Limb (tissue), 2 donors: ENCODE data around the gene SLU7.

Experiments
- DNase-seq, 2 donors: peaks; one replicate each; pipeline ENCODE4 v3.0.0-alpha.2; 2016; ENCODE audit errors: extremely low spot score in 2 of 2

The SLU7 gene

DNA sequence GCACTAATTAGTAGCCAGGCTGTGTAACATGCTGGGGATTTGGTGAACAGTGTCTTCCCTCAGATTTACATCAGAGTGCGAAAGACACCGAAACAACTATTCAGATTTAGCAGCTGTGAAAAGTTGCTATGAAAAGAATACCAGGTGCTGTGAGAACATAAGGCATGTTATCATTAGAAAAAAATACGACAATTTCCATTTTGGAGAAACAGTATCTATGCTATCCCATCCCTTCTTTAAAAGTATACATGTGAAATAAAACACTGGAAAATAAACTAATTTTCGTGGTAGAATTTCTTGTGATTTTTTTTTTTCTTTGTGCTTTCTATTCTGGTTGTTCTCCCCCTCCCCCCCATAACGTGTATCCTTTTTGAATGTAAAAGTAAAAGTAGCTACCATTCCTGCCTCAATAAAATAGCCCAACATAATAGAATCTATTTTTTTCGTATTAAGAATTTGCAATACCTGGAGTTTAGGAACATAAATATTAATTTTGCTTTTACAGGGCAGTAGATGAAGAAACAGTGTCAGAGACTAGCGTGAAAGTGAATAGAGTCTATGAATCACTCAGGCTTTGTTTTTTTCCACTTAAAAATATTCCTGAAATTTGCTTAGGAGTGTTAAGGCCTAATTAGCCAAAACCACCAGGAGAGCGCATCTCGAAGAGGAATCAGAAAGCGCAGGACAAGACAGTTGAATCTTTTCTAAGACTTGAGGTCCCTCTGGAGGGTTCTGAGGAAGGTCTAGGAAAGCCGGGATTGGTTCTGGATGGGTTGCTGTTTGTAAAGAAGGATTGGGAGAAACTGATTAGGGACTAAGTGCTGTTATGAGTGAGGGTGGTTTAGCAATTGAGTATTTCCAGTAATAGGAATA, 813 bp upstream of the SLU7 start:
- no peak for DNase-seq

- peak; percentile 94 to 98 for DNase-seq
Observed at GRCh38 chr5:160399402-160400353, 19.2 kb downstream of the SLU7 start, which contains the start of gene FAM200C. FAM200C (minus strand) TSS chr5:160400054; CDS start chr5:160395490, 4,564 bp downstream.

GRCh38 chr5:160398806-160399205, 20.1 kb downstream of the SLU7 start:
- no peak for DNase-seq

DNA sequence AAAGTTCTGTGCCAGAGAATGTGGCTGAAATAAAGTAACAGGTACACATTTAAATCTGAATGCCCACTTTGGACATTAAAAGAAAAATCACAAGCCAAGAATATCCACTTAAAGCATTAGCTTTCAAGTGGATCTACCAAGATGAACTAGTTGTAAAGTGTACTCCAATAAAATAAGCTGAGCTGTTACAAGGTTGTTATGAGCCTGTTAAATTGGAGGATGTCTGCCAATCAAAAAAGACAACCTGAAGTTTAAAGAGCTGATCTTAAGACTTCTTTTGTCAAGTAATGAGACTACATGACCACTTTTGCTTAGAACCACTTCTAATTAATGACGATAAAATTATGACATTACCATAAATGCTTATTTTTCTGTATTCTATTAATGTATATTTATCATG, 21.4 kb downstream of the SLU7 start:
- no peak for DNase-seq

DNA sequence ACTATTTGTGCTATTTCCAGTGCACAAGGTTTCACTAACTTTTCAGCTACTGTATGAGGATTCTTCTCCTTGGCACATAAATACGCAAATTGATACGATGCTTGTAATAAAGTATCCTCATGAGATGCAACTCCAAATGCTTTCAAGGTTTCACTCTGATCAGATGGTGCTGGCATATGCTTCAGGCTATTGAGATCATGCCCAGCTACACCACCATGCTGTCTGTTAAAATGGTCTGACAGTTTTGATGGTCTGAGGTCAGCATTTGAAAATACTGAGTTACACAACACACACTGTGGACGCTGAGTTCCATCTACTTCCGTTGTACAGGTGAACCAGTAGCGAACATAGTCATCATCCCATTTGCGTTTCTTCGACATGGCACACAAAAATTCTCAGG, 23.8 kb downstream of the SLU7 start:
- DNase-seq = no peak

DNA sequence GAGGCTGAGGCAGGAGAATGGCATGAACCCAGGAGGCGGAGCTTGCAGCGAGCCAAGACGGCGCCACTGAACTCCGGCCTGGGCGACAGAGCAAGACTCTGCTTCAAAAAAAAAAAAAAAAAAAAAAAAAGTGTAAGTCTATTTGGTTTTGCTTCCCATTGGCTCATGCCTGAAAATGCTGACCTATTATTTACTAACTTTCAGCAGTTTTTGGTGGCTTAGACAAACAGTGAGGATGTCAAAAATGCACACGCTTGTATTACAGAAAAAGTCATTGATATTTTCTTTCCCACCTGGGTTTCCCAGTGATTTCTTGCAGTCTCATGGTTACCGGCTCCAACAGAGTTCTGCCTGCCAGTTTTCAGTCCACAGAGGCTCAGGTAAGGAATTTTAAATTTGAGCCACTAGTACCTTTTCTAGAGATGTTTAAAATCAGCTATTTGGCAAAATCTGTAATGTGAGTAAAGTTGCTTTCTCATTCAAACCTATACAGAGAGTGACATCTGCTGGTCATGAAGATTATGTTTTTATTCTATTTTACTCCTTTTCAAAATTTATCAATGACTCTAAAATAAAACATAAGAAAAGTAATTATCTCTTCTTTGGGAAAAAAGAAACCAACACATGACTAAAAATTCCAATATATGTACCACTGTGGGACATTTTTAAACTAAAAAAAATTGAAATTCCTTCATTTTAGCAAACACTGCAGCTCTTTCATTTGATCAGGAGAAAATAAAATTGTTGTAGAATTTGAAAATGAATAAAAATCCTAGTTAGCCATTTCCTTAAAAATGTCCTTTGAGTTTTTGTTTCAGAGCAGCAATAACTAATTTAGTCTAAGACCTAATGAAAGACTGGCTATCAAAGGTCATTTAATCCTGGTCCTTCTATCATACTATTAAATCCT, 27.8 kb downstream of the SLU7 start:
- DNase-seq = peak in 1 of 2 donors; percentile 72

GRCh38 chr5:160387445-160387844, 31.4 kb downstream of the SLU7 start:
- no peak for DNase-seq

GRCh38 chr5:160385496-160385895, 33.4 kb downstream of the SLU7 start:
- no peak for DNase-seq

GRCh38 chr5:160384681-160385080, 34.2 kb downstream of the SLU7 start:
- no peak for DNase-seq

- no peak for DNase-seq
Observed at GRCh38 chr5:160382346-160382745, 36.5 kb downstream of the SLU7 start.

- DNase-seq = no peak
Observed at GRCh38 chr5:160380041-160380440, 38.8 kb downstream of the SLU7 start.

DNA sequence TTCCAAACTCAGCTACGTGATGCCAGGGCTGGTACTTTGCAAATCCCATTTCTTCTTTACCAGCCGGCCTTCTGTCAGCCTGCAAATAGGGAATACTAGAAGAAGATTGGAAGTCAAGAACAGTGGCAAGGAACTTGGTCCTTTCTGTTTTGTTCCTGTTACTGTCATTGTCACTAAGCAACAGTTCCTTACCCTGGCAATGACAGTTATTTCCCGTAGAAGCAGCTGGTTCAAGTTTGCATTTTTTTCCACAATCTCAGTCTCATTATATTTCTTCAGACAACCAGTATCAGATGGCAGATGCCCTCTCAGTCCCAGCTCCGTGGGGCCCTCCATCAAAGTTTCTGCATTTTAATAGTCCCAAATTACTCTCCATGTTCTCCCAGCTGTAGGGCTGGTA, 39.4 kb downstream of the SLU7 start:
- peak in 1 of 2 donors; percentile 66 for DNase-seq

- no peak for DNase-seq
Observed at GRCh38 chr5:160378330-160378729, 40.6 kb downstream of the SLU7 start.

GRCh38 chr5:160377651-160378050, 41.2 kb downstream of the SLU7 start:
- DNase-seq = no peak

- no peak for DNase-seq
Observed at GRCh38 chr5:160376416-160376815, 42.5 kb downstream of the SLU7 start.

DNA sequence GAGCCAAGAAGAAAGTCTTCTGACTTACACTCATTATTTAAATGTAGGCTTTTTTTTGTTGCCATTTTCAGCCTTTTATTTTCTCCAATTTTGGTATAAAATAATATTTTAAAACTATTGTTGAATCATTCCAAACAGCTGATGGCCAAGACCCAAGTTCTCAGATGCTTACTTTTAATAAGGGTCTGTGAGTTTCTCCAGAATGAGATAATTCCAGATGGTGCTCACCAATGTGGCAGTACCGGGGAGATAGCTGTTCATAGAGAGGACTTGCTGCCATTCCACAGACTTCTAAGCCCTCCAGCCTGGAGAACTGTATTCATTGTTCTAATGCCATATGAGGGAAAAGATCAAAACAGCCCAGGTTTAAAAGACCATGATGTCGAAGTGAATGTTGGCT, 43.2 kb downstream of the SLU7 start:
- DNase-seq = no peak

DNA sequence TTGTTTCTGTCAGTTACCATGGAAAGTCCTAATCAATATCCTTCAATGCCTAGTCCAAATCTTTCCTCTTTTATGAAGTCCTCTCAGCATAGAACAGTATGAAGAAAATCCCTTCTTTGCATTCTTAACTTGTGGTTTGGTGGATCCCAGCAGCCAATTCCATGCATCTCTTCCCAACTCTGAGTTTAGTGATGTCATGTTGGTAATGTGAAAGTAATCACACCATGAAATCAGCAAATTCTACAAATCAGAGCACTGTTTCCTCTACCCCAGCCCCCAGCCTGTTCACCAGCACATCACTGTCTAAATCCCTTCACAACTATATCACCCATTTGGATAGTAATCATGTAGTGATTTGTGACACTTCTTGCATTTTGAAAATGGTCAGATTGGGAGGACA, 43.7 kb downstream of the SLU7 start:
- no peak for DNase-seq

DNA sequence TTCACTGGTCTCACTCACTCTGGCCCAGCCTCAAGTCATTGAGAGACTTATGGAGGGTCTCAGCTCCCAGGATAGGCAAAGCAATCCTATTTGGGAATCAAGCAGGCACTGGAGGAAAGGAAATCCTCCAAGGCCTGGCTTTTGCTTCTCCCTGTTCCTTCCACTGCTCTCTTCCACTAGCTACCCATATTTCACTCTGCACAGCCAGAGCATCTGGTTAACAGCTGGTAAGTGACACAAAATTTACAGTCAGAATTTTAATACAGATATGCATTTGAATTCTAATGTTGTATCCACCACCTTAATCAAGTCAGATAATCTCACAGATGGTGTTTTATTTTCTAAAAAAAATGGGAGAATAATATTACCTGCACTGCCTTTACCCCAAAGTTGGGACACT, 47.6 kb downstream of the SLU7 start:
- no peak for DNase-seq

DNA sequence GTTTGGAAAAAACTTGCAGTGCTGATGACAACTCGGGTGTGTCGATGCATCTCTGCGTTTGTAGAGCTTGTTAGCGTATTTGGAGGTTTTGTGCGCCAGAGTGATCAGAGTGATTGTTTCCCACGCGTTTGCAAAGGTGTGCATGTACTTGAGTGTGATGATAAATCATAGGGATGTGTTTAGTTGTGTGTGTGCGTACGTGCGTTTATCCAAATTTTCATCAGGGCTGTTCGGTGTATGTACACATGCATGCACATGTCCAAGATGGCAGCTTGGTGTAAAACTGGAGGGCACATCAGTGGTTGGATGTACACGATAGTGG, 48.2 kb downstream of the SLU7 start:
- no peak for DNase-seq

DNA sequence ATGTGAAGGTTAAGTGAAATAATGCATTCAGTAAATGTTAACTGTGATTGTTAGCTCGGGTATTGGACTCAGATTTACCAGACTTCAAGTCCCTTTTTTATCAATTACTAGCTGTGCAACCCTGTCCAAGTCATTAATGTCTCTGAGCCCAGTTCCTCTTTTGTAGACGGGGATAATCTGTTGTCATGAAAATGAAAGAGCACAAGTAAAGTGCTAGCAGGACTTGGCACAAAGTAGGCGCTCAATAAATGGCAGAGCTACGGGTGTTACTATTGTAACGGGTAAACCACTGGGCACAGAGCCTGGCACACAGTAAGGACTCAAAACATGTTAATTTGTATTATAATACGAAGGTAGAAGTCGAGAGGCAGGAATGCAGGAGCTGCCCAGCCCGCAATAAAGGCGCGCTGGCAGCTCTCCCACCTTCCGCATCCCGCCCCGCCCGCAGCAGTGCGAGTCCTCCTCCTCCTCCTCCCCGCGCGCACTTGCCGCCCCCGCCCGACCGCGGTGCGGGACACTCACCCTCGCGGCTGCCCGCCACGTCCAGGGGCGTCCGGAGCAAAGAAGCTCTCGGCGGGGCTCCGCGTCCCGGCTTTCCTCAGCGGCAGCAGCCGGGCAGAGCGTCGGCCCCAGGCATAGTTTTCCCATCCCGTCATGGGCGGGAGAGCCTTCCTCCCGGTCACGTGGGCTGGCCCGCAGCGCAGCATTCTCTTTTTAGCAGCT, 48.7 kb downstream of the SLU7 start, which contains the start of gene C1QTNF2:
C1QTNF2 (minus strand) TSS at position 637 of the 723 bp plus-strand sequence. CDS start 15,615 bp downstream, outside the sequence.
- DNase-seq = peak; percentile 76 to 89
